ENCODE results near the gene GATA2.
A peak's percentile ranks its signal among the peaks of the same experiment; 100 is the strongest.

GATA2 gene

DNA sequence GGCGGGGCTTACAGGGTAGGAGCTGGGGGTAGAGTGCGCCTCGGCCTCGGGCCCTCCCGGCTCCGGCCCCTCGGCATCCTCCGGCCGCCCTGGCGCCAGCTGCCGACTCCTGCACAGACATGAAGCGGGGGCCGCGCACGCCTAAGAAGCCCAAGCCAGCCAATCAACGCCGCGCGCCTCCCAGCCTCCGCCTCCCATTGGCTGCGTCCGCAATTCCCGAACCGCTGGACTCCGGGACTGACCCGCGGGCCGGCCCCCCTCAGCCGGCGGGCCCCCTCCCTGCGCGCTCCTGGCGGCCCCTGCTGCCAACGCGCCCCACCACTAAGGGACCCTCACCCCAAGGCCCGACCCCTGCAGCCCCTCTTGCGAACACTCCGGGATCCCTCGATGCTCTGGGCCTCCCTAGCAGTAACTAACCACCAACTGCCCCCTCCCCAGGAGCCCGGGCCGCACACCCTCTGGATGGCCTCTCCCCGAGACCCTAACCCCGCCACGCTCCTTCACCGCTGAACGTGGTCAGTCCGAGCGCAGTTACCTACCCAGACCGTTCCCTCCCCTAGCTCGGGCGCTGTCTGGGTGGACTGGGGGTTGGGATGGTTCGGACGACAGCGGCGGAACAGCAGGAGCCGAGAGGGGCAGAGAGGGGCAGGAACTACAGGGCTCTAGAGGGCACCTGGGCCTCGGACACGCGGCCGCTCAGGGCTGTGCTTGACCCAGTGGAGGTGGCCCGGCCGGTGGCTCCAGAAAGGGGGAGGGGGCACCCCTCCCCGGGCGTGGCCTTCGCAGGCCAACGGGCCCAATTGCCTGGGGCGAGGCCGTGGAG, 5.0 kb downstream of the GATA2 start:
- DNase-seq (peak; percentile 57), ATAC-seq (peak; percentile 25)

DNA sequence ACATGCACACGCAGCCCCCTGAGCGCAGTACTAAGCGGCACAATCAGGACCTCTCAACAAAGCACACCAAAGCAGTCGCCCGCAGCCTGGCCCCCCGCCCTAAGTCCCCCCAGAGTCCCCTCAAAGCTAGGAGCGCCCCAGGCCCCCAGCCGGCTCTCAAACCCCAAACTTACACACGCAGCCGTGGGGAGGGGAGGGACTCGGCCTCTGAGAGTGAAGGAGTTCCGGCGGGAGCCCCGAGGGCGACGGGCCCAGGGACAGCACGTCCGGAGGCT, 5.5 kb downstream of the GATA2 start:
- ATAC-seq, result peak; percentile 2
- no peak for DNase-seq

DNA sequence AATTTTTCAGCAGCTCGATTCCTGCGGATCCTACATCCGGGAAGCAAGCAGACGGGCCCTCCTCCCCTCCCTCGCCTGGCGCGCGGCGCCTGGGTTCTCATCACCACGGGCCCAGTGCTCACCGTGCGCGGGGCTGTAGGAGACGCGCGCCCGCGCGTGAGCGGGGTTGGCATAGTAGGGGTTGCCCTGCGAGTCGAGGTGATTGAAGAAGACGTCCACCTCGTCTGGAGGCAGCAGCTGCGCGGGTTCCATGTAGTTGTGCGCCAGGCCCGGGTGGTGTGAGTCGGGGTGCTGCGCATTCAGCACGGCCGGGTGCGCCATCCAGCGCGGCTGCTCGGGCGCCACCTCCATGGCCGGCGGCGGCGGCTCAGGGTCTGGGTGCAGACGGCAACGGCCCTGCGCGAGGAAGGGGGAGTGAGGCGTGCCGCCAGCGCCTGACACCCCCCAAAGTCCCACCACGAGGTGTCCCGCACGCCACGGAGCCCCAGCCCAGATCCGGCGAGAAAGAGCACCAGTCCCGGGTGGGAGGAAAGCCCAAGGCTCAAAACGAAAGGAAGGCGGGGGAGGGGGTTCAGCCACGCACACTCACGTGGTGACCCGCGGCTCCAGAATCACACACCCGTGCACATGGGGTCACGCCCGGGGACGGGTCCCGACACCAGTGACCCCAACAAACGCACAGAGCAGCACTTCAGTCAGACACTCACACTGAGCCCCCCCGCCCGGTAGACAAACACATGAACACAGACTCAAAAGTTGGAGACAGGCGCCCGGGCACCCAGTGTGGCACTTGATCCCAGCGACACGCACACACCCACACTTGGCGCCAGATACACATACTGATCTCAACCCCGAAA, 6.1 kb downstream of the GATA2 start:
- DNase-seq (no peak), ATAC-seq (no peak)

DNA sequence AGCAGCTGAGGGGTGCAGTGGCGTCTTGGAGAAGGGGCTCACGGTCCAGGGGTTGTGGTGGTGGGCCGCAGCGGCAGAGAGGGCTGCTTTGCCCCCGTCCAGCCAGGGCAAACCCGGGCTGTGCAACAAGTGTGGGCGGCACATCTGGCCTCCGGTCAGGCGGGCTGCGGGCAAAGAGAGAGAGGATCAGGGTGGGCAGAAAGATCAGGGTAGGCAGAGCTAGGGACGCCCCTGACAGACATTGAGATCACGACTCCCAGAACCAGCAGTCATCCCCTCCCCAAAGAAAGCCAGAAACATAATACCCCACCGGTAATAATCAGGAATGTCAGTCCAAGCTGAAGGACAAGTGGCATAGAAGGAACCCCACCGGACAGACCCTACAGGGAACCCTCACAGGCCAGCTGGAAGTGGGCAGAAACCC, 6.8 kb downstream of the GATA2 start:
- no peak for DNase-seq
- no peak for ATAC-seq

DNA sequence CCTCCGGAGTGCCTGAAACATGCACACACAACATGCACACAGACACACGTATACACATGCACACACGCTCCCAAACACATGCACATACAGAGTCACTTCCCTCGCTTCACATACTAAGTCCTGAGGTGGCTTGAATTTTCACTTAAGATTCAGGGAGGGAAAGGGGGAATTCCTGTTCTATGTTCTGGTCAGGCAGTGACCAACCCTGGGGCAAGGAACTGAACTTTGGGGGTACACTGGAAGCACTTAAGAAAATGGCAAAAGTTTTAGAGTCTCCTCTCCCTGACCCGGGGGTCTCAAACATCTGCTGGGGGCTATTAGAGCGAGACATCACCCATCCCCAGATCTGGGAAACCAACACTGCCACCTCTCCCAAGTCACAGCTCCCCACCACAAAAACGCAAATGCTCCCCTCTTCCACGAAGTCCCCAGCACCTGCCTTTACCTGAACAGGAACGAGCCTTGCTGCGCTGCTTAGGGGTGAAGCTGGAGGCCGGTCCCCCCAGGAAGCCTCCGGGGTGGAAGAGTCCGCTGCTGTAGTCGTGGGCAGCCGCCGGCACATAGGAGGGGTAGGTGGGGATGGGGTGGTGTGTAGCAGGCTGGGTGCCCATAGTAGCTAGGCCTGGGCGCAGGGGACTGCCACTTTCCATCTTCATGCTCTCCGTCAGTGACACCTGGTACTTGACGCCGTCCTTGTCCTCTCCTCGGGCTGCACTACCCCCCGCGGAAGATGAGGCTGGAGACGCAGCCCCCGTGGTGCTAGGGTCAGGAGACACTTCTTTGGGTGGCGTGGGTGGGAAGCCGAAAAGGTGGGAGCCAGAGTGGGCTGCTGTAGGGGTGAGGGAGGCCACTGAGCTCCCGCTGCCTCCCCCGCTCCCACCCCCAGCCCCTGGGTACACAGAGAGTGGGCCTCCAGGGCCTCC, 7.5 kb downstream of the GATA2 start:
- DNase-seq (no peak), ATAC-seq (no peak)

DNA sequence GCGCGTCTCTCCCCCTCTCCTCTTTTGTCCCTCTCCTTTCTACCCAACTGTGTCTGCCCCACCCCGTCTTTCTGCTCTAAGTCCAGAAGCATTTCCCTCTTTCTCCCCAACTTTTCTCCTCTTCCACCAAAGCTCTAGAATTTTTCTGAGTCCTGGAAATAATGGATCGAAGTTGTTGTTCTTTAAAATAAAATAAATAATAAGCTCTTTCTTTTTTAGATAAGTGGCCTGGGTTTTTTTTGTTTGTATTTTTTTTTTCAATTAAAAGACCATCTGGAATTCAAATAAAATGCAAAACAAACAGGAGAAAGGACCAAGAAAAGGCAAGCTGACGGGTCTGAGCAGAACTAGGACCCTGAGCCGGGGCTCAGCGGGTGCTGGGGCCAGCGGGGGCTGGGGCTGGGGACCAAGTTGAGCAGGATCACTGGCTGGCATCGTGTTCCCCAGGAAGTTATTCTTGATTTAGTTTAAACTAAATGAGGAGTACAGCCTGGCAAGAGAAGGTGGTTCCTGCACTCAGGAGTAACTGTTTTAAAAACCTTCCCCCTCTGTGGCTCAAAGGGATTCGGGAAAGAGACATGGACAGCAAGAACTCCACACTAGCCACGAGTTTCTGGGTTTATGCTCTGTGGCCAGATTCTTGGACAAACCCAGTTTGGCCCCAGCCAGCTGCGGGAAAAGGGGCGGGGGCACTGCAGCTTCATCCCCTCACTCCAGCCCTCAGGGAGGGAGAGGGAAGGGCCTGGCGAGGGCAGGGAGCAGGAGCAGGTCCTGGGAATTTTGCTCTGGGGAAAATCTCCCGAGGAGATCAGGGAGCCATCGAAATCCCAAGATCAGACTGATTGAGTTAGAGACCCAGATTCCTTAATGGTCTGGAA, 8.4 kb downstream of the GATA2 start:
- ATAC-seq, result no peak
- DNase-seq, result no peak

DNA sequence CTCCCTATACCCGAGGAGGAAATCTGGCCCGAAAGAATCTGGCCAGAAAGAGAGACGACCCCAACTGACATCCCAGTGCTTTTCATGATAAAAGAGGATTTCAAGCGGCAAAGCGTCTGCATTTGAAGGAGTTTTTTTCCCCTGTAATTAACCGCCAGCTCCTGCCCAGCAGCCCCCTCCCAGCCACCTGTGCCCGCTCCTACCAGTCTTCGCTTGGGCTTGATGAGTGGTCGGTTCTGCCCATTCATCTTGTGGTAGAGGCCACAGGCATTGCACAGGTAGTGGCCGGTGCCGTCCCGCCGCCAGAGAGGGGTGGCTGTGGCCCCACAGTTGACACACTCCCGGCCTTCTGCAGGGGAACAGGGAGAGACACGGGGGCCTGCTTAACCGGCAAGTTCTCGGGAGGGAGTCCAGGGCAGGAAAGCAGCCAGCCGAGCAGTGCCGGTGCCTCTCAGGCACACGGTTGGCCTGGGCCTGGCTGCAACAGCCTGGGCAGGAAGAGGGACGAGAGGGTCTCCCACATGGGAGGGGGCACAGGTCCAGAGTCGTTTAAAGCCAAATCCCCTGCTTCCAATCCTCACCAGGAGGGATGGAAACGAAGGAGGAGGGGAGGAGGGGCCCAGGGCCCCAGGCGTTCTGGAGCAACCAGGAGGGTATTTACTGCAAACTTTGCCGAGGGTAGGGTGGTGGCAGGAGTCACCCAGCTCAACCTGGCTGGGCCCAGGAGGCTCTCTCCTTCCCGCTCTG, 9.2 kb downstream of the GATA2 start:
- DNase-seq (no peak), ATAC-seq (no peak)

DNA sequence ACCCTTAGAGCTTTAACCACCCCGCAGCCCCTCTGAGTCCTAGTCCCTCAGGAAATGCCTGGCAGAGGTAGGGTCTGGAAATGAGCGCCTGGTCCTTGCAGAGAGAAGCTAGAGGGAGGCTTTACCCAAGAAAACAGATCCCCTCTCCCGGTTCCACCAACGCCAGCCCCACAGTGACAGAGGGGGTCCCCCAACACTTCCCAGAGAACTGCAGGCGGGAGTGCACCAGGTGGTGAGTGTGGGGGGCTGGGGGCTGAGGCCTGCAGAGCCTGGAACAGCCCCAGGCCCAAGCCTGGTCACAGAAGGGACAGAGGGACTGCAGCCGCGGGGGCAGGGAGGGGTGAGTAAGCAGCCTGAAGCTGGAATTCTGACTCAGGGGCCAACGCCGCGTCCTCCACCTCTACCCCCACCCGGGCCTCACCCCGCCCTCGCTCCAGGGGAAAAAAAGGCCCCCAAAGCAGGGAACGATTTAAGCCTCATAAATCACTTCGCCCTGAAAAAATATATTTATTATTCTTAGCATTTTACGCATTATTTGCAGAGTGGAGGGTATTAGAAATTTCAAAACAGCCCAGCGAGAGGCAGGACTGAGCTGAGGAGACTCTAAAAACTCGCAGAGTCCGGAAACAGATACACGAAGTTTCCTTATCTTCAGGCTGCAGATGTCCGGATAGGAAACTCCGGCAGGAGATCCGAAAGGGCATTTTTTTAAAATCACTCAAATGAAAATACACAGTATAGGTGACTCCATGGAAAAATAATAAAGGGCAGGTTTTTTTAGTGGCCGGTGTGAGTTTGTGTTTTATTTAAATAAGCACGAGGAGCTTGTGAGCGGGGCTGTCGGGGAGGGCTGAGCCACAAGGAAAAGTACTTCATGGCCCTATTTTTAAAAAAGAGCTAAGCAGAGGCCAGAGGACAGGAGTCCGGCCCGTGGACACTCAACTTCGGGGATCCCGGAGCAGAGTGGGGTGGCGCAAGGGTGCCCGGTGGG, 10.0 kb downstream of the GATA2 start:
- ATAC-seq (no peak), DNase-seq (no peak)

DNA sequence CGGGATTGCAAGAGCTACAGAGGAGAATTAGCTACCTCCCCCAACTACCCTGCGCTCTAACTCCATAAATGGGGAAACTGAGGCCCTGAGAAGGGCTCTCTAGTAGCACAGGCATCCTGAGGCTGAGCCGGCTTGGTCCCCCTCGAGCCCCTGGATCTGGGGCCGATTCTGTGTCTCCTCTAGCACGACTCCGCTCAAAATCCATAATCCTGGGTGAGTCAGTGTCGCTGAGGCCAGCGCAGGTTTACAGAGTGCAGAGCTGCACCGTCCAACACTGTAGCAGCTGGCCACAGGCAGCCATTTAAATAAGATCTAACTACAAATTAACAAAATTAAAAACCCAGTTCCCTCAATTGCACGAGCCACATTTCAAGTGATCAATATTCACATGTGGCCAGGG, 10.8 kb downstream of the GATA2 start:
- ATAC-seq (no peak), DNase-seq (no peak)

DNA sequence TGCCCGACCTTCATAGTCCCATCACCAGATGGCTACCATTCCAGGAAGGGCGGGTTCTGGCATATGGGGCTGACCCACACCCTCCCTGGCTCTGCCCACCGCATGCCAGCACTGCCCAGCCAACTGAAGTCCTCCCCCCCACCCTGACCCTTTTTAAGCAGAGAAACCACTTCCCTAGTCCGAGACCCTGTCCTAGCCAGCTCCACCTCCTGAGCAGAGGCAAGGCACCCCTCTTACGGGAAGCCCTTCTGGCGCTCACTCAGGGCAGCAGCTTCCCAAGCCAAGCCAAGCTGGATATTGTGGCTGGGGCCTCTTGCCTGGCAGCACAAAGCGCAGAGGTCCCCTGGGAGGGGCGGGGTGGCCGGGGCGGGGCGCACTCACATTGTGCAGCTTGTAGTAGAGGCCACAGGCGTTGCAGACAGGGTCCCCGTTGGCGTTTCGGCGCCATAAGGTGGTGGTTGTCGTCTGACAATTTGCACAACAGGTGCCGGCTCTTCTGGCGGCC, 11.5 kb downstream of the GATA2 start:
- no peak for ATAC-seq

DNA sequence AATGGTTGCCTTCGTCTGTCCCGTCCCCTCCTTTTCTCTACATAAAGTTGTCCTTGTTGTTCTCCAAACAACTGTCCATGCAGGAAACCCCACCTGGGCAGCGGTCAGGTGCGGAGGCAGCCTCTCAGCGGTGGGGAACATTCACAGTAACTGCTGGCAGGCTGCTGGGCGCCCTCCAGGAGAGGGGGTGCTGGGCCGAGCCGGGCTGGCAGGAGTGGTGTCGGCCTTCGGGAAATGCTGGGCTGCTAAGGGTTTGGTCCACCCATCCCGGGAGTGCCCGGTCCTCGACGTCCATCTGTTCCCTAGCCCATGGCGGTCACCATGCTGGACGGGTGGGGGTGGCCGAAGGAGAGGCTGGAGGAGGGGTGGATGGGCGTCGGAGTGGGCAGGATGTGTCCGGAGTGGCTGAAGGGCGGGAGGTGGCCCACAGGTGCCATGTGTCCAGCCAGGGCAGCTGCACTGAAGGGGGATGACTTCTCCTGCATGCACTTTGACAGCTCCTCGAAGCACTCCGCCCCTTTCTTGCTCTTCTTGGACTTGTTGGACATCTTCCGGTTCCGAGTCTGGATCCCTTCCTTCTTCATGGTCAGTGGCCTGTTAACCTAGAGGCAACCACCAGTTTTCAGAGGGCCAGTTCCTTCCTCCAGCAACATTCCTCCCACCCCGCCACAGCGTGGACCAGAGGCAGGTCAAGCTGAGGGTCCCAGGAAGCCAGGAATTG, 12.1 kb downstream of the GATA2 start:
- no peak for ATAC-seq
- DNase-seq, result no peak

More for the DNA sequence above, 11.5 kb downstream of the GATA2 start:
- DNase-seq, result no peak

DNA sequence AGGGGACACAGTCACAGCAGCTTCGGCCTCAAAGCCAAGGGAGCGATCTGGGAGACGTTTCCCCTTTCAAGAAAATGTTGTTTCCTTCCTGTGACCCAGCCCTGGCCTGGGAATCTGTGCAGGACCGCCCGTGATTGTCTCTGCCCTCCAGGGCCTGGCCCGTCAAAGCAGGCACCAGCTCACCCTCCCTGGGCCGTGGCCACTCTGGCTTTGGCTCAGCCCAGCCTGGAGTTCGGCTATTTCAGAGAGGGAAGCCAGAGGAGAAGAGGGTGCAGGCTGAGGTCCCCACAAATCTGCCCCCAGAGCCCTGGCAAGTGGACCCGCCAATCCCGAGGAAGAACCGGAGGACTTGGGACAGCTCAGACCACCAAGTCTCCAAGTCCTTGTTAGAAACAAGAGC, 12.7 kb downstream of the GATA2 start:
- no peak for DNase-seq
- ATAC-seq, result no peak

DNA sequence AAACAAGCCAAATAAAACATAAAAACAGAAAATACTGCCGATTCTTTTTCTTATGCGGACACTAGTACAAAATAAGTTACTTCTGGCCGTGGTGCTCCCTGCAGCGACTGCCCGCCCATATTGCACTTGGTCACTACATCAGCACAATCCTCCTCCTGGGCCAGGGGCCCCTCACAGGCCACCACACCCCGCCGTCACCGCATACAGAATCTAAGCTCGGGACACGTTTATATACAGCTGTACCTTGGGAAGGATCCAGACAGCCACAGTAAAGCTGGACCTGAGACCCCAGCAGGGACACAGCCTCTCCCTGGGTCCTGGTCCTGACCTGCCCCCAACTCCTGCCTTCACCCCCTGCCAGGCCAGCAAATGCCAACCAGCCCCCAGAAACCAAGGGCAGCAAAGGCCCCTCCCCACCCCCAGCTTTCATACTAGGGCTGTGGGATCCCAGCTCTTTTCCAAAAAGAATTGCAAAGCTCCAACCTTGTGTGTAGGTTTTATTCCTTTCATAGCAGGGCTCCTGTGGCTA, 13.4 kb downstream of the GATA2 start:
- DNase-seq (no peak), ATAC-seq (no peak)

DNA sequence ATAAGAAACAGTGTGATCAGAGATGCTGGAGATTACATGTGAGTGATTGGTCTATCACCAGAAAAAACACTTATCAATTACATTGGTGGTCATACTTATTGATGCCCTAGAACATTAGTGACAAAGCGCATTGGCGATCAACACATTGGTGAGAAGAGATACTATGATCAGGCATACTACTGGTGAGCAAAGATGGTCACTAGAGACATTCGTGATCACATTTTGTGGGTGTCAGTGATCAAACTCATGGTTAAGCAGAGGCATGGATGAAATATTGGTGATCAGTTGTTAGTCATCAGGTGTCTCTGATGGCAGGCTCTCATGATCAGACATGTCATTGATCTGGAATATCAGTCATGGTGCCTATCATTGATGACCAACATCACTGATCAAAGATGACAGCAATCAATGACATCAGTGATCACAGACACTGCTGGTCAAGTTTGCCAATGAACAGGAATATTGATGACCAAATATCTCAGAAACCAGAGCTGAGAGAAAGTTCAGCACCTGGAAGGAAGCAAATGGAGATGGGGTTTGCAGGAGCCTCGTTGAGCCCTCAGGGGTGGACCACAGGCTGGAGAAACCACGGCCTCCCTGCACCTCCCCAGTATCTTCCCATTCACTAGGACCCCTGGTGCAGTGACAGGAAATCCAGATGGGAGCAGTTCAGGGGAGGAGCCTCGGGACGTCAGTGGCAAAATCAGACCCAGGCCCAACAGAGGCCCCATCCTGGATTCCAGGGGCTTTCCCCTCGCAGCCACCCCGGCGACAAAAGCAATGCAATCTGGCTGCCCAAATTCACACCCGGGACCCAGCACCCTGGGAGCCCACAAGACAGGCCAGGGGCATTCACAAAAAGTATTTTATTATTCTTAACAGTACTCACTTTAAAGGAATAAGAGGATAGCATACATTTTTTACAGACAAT, 14.2 kb downstream of the GATA2 start:
- no peak for ATAC-seq
- no peak for DNase-seq

DNA sequence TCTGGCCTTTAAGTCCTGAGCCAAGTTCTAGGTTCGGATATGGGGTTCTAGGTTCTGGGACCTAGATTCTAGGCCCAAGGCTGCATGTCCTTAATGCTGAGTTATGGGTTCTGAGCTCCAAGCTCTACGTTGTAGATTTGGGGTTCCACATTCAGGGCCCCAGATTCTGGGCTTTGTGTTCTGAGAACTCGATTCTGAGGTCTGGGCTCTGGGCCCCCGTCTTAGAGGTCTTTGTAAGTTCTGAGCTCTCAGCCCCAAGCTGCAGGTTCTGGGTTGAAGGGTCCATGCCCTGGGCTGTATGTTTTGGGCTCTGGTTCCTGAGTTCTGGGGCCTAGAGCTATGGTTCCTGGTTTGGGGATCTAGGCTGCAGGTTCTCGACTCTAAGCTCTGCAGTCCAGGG, 16.3 kb downstream of the GATA2 start:
- no peak for DNase-seq
- ATAC-seq, result no peak

DNA sequence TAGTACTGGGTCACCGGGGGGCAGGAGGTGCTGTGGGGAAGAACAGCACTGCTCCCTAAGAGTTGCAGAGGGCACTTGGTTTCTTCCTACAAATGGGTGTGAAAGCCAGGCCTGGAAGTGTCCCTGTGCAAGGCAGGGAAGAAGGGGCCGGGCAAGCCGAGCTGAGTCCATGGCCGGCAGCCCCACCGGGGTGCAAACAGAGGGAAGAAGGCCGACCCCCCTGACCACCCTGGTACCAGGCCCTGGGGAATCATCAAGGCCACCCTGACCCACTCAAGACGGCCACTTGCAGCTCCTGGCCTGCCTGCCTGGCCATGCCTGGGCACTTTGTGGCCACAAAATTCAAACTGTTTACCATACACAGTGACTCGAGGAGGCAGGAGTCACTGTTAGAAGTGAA, 17.6 kb downstream of the GATA2 start:
- no peak for DNase-seq
- ATAC-seq, result no peak

DNA sequence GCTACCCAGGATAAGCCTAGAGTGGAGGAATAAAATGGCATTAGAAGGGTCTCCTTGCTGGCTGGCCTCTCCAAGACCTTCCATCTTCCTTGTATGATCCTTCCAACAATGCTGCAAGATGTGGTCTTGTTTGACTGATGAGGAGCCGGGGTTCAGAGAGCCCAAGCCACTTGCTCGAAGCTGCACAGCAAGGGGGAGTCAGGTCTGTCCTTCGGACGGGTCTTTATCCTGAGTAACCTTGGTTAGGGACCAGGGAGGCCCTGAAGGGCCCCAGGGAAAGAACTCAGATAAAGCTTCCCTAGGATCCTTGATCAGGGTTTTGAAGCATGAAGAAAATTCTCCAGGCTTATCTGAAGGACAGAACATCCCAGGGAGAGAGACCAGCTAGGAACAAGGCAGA, 19.3 kb downstream of the GATA2 start:
- no peak for DNase-seq
- ATAC-seq, result no peak

Measured in stimulated activated naive CD8-positive, alpha-beta T cell treated with anti-CD3 and anti-CD28 coated beads, Interleukin-15, Interleukin-2, amounts not matched to agents 100 U/mL and 50 U/mL, for 24 hours (primary cell).